Raji (cell line): ENCODE results near the gene REXO2.

Experiments used
- POLR2A ChIP-seq: IDR thresholded peaks from 2 replicates; pipeline ENCODE4 v1.6.1; 2011; ENCODE audit warnings: low read depth, low read length, control low read depth; ENCODE audit not compliant: insufficient read depth

The REXO2 gene

GRCh38 chr11:114472661-114473060 is 33.4 kb downstream of the REXO2 start:
- TF ChIP-seq POLR2A = no peak

- TF ChIP-seq POLR2A = no peak
These were observed 38.7 kb downstream of the REXO2 start for GRCh38 chr11:114478001-114478410.

GRCh38 chr11:114478768-114479167 is 39.5 kb downstream of the REXO2 start:
- no peak for TF ChIP-seq POLR2A

- no peak for TF ChIP-seq POLR2A
These were observed 40.1 kb downstream of the REXO2 start for GRCh38 chr11:114479331-114479730.

GRCh38 chr11:114482114-114482513 is 42.8 kb downstream of the REXO2 start:
- TF ChIP-seq POLR2A = no peak

- TF ChIP-seq POLR2A = no peak
These were observed 44.7 kb downstream of the REXO2 start for GRCh38 chr11:114483929-114484328.

- no peak for TF ChIP-seq POLR2A
These were observed 57.6 kb downstream of the REXO2 start for GRCh38 chr11:114496915-114497314.

GRCh38 chr11:114499756-114500155 is 60.5 kb downstream of the REXO2 start:
- no peak for TF ChIP-seq POLR2A
